Bronchial epithelial cell (primary cell): ENCODE measurements around the gene MRPL45. TPM values are rescaled to one million over a fixed set of nuclear protein-coding genes. Genes with fewer than 3 reads are reported as not detected.
A peak's percentile ranks its signal among the peaks of the same experiment; 100 is the strongest.

Source experiments
- DNase-seq: peaks from one replicate; pipeline ENCODE4 v3.0.0-alpha.2; 2010; ENCODE audit warnings: low read depth
- FAIRE-seq: peaks from 2 replicates; lab custom pipeline; 2011; peaks lifted over from hg19 to GRCh38; lab: Jason Lieb, UNC
- H3K27me3 ChIP-seq: 2 replicates; pipeline ENCODE4 v1.5.1; 2011; ENCODE audit warnings: low read length; ENCODE audit not compliant: control insufficient read depth, insufficient read depth
- H3K36me3 ChIP-seq: 2 replicates; pipeline ENCODE4 v1.5.1; 2011; ENCODE audit warnings: low read length; ENCODE audit not compliant: control insufficient read depth, insufficient read depth
- H3K4me3 ChIP-seq: 2 replicates; pipeline ENCODE4 v1.5.1; 2011; ENCODE audit warnings: mild to moderate bottlenecking, low read depth, low read length, control low read depth
- CTCF ChIP-seq: IDR thresholded peaks from 2 replicates; pipeline ENCODE4 v1.5.1; 2011; ENCODE audit warnings: mild to moderate bottlenecking, moderate library complexity, low read length, control low read depth, inconsistent platforms; ENCODE audit not compliant: insufficient read depth, severe bottlenecking
- total RNA-seq: library from RNA; depleted of rRNA; stranded (reverse); fragments of >200 nt; gene quantifications from 2 replicates; pipeline ENCODE4 v1.2.1, GENCODE V29; 2014

MRPL45 gene
- total RNA-seq, 1 donor from 2014 or later: 23.7 TPM

- DNase-seq (no peak), FAIRE-seq (no peak)
- H3K4me3 ChIP-seq: no peak overlapping the region
- no peaks in the 10 kb centered on the region for H3K36me3 ChIP-seq
- H3K27me3 ChIP-seq: no peaks in the 10 kb centered on the region
- no peak for TF ChIP-seq CTCF
Observed at GRCh38 chr17:38345743-38346142, 48.8 kb downstream of the MRPL45 start.

GRCh38 chr17:38349097-38349730 lies 52.2 kb downstream of the MRPL45 start:
- Histone ChIP-seq H3K36me3 (no peaks in the 10 kb centered on the region), H3K4me3 (no peak overlapping the region), H3K27me3 (no peaks in the 10 kb centered on the region)
- no peak for FAIRE-seq
- peak; percentile 66 for DNase-seq
- TF ChIP-seq CTCF: peak; percentile 91

- TF ChIP-seq CTCF: no peak
- FAIRE-seq: no peak
- Histone ChIP-seq H3K27me3 (no peaks in the 10 kb centered on the region), H3K36me3 (no peaks in the 10 kb centered on the region), H3K4me3 (no peak overlapping the region)
- DNase-seq: no peak
Observed at GRCh38 chr17:38350035-38350434, 53.1 kb downstream of the MRPL45 start.

- peak within 1 kb of the TSS; percentile 64 for H3K4me3 ChIP-seq
Observed at GRCh38 chr17:38351412-38352222, 54.6 kb downstream of the MRPL45 start, which contains the start of gene SOCS7. SOCS7 (plus strand) TSS chr17:38351844; CDS start chr17:38352053, 209 bp downstream.

More at GRCh38 chr17:38351412-38352222, 54.6 kb downstream of the MRPL45 start, which contains the start of gene SOCS7:
- FAIRE-seq (no peak), DNase-seq (peak; percentile 66)
- H3K27me3 ChIP-seq: no peaks in the 10 kb centered on the region
- no peaks in the 10 kb centered on the region for H3K36me3 ChIP-seq
- TF ChIP-seq CTCF: no peak
